ENCODE results near the gene SYNJ2.
A peak's percentile ranks its signal among the peaks of the same experiment; 100 is the strongest.
"Not testable (repeated sequence)": the region's sequence is repeated elsewhere in the genome, so short reads cannot be mapped to it uniquely, and the experiment has no call there.

The SYNJ2 gene

GRCh38 chr6:157942351-157942750, 39.3 kb upstream of the SYNJ2 start:
- no peak for DNase-seq (ENCODE audit: low spot score)
- TF ChIP-seq, protein P1, sequence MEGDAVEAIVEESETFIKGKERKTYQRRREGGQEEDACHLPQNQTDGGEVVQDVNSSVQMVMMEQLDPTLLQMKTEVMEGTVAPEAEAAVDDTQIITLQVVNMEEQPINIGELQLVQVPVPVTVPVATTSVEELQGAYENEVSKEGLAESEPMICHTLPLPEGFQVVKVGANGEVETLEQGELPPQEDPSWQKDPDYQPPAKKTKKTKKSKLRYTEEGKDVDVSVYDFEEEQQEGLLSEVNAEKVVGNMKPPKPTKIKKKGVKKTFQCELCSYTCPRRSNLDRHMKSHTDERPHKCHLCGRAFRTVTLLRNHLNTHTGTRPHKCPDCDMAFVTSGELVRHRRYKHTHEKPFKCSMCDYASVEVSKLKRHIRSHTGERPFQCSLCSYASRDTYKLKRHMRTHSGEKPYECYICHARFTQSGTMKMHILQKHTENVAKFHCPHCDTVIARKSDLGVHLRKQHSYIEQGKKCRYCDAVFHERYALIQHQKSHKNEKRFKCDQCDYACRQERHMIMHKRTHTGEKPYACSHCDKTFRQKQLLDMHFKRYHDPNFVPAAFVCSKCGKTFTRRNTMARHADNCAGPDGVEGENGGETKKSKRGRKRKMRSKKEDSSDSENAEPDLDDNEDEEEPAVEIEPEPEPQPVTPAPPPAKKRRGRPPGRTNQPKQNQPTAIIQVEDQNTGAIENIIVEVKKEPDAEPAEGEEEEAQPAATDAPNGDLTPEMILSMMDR (IDR thresholded peaks at IDR 0.05; ENCODE audit: extremely low read depth, missing control alignments), result no peak

DNA sequence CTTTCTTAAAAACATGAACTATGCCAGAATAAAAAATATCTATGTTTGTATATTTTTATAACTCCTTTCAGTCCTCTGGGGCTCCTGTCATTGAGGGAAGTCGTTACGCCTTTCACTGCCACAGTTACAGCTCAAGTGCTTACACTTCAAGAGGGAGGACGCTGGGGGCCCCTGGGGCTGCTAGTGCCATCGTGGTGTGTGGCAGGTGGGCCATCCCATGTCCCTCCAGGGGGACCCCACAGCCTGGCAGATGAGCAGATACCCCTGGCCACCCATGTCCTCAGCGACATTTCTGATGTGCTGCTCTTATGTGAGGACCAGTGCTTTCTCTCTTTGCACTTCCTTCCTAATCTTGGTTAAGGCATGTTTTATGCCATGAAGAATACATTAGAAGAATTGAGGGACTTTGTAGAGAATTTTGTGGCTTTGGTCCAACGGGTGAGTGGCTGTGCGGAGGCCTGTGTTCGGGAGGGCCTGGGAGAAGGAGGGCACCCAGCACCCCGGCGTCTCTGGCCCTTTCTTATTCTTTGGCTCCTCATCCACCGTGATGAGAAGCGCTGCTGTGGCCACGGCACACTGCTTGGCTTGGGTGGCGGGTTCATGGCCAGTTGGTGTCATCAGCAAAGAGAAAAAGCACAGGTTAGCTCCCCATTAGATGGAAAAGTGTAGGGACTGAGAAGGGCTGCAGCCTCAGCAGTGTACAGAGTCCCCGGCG, 38.3 kb upstream of the SYNJ2 start:
- no peak for DNase-seq (ENCODE audit: low spot score)
- TF ChIP-seq, protein P1 (IDR thresholded peaks at IDR 0.05; ENCODE audit: extremely low read depth, missing control alignments), result no peak

GRCh38 chr6:157943964-157944283, 37.7 kb upstream of the SYNJ2 start:
- TF ChIP-seq, protein P1 (IDR thresholded peaks at IDR 0.05; ENCODE audit: extremely low read depth, missing control alignments), result no peak

GRCh38 chr6:157944983-157945931, 36.4 kb upstream of the SYNJ2 start:
- TF ChIP-seq, protein P1 (IDR thresholded peaks at IDR 0.05; ENCODE audit: extremely low read depth, missing control alignments), result no peak
- no peak for DNase-seq (ENCODE audit: low spot score)

More at GRCh38 chr6:157943964-157944283, 37.7 kb upstream of the SYNJ2 start:
- DNase-seq (ENCODE audit: low spot score), result no peak

GRCh38 chr6:157946053-157946617, 35.5 kb upstream of the SYNJ2 start:
- DNase-seq (ENCODE audit: low spot score), result no peak
- TF ChIP-seq, protein P1 (IDR thresholded peaks at IDR 0.05; ENCODE audit: extremely low read depth, missing control alignments), result no peak

GRCh38 chr6:157946865-157947532, 34.7 kb upstream of the SYNJ2 start:
- DNase-seq (ENCODE audit: low spot score), result peak; percentile 68

GRCh38 chr6:157950899-157951298, 30.8 kb upstream of the SYNJ2 start:
- not testable (repeated sequence) for DNase-seq (ENCODE audit: low spot score)

More at GRCh38 chr6:157946865-157947532, 34.7 kb upstream of the SYNJ2 start:
- TF ChIP-seq, protein P1 (IDR thresholded peaks at IDR 0.05; ENCODE audit: extremely low read depth, missing control alignments), result peak; percentile 42

Data from GM20000 (cell line).